NCI-H748 (cell line): ENCODE results near the gene CLTCL1.

Source experiments
- DNase-seq: peaks from one replicate; lab custom pipeline; 2025; ENCODE audit not compliant: unreplicated experiment; lab: John Stamatoyannopoulos, UW

CLTCL1 gene

GRCh38 chr22:19134176-19134831, 157.2 kb downstream of the CLTCL1 start:
- no peak for DNase-seq

GRCh38 chr22:19133561-19133960, 158.0 kb downstream of the CLTCL1 start:
- DNase-seq, result no peak

- no peak for DNase-seq
Observed at GRCh38 chr22:19132693-19133400, 158.7 kb downstream of the CLTCL1 start.

- no peak for DNase-seq
Observed at GRCh38 chr22:19132153-19132552, 159.4 kb downstream of the CLTCL1 start.

- no peak for DNase-seq
Observed at GRCh38 chr22:19131685-19132015, 159.9 kb downstream of the CLTCL1 start.

- DNase-seq, result no peak
Observed at GRCh38 chr22:19130959-19131684, 160.4 kb downstream of the CLTCL1 start, which contains the start of gene TSSK2. TSS of gene TSSK2 (plus strand) at chr22:19131308. CDS start at chr22:19131400, 92 bp downstream.

- no peak for DNase-seq
Observed at GRCh38 chr22:19129871-19130270, 161.6 kb downstream of the CLTCL1 start.
